GM18519 (cell line): ENCODE results near the gene APCDD1.
A peak's percentile ranks its signal among the peaks of the same experiment; 100 is the strongest.
"Not testable (repeated sequence)": the region's sequence is repeated elsewhere in the genome, so short reads cannot be mapped to it uniquely, and the experiment has no call there.

Experiments used
- ATAC-seq: cut with Tn5 transposase; IDR thresholded peaks from one replicate; pipeline ENCODE4 v1.9.1; 2021; ENCODE audit warnings: mild to moderate bottlenecking, moderate library complexity; ENCODE audit not compliant: unreplicated experiment, low FRiP score

The APCDD1 gene

GRCh38 chr18:10486362-10486761 lies 31.9 kb downstream of the APCDD1 start:
- ATAC-seq = no peak

GRCh38 chr18:10487154-10487553 lies 32.7 kb downstream of the APCDD1 start:
- no peak for ATAC-seq

- no peak for ATAC-seq
Measured at GRCh38 chr18:10488017-10488416, 33.6 kb downstream of the APCDD1 start.

GRCh38 chr18:10490401-10491165 lies 36.1 kb downstream of the APCDD1 start:
- peak; percentile 89 for ATAC-seq

- no peak for ATAC-seq
Measured at GRCh38 chr18:10495936-10496335, 41.5 kb downstream of the APCDD1 start.

GRCh38 chr18:10497206-10497749 lies 42.8 kb downstream of the APCDD1 start:
- no peak for ATAC-seq

GRCh38 chr18:10499230-10499629 lies 44.8 kb downstream of the APCDD1 start:
- no peak for ATAC-seq

- ATAC-seq = no peak
Measured at GRCh38 chr18:10500038-10500437, 45.6 kb downstream of the APCDD1 start.

GRCh38 chr18:10504723-10505122 lies 50.3 kb downstream of the APCDD1 start:
- no peak for ATAC-seq

- not testable (repeated sequence) for ATAC-seq
Measured at GRCh38 chr18:10505892-10506291, 51.5 kb downstream of the APCDD1 start.

GRCh38 chr18:10508591-10508990 lies 54.2 kb downstream of the APCDD1 start:
- ATAC-seq = no peak

- no peak for ATAC-seq
Measured at GRCh38 chr18:10511236-10511635, 56.8 kb downstream of the APCDD1 start.

GRCh38 chr18:10514082-10514481 lies 59.6 kb downstream of the APCDD1 start:
- no peak for ATAC-seq

GRCh38 chr18:10514601-10515000 lies 60.2 kb downstream of the APCDD1 start:
- ATAC-seq = no peak

- ATAC-seq = no peak
Measured at GRCh38 chr18:10515456-10515855, 61.0 kb downstream of the APCDD1 start.

GRCh38 chr18:10516078-10516477 lies 61.6 kb downstream of the APCDD1 start:
- ATAC-seq = no peak

- ATAC-seq = no peak
Measured at GRCh38 chr18:10518595-10519255, 64.3 kb downstream of the APCDD1 start.

GRCh38 chr18:10519366-10519765 lies 64.9 kb downstream of the APCDD1 start:
- ATAC-seq = no peak

GRCh38 chr18:10519999-10520935 lies 65.8 kb downstream of the APCDD1 start:
- no peak for ATAC-seq

GRCh38 chr18:10521566-10521965 lies 67.1 kb downstream of the APCDD1 start:
- no peak for ATAC-seq

- ATAC-seq = no peak
Measured at GRCh38 chr18:10522574-10522973, 68.1 kb downstream of the APCDD1 start.
